HepG2 (cell line): ENCODE results near the gene PCBD1. TPM values are rescaled to one million over a fixed set of nuclear protein-coding genes. Genes with fewer than 3 reads are reported as not detected.

Experiments used
- CTCF ChIP-seq: sonication (generic); formaldehyde crosslinking; IDR thresholded peaks from 2 replicates; pipeline ENCODE4 v1.5.0; 2020; ENCODE audit warnings: mild to moderate bottlenecking, missing genetic modification reagents, moderate library complexity
- SP140L ChIP-seq: sonication (generic); formaldehyde crosslinking; IDR thresholded peaks from 2 replicates; pipeline ENCODE4 v1.4.0; 2020; ENCODE audit warnings: missing genetic modification reagents, borderline replicate concordance
- THAP9 ChIP-seq: sonication (generic); formaldehyde crosslinking; IDR thresholded peaks from 2 replicates; pipeline ENCODE4; 2020; ENCODE audit warnings: missing genetic modification reagents, mild to moderate bottlenecking, borderline replicate concordance
- ZBTB40 ChIP-seq, 2 experiments: fragments of 450-650 bp in 1 of 2; sonication (generic) in 1 of 2; formaldehyde crosslinking in 1 of 2; IDR thresholded peaks; 2 replicates each; pipeline versions ENCODE4 v1.6.1 to v1.8.0; 2016 to 2022; ENCODE audit warnings: antibody characterized with exemption in 1 of 2, mild to moderate bottlenecking in 1 of 2, missing genetic modification reagents in 1 of 2
- ZBTB44 ChIP-seq: sonication (generic); formaldehyde crosslinking; IDR thresholded peaks from 2 replicates; pipeline ENCODE4 v1.4.0; 2020; ENCODE audit warnings: missing genetic modification reagents
- ZNF550 ChIP-seq: sonication (generic); formaldehyde crosslinking; IDR thresholded peaks from 2 replicates; pipeline ENCODE4 v1.4.0; 2020; ENCODE audit warnings: mild to moderate bottlenecking, missing genetic modification reagents, borderline replicate concordance
- polyA plus RNA-seq, 8 experiments: library from polyadenylated mRNA; depleted of rRNA in 3 of 8; stranded (reverse) in 7 of 8; unstranded in 1 of 8; fragments of >200 nt; fragmentation: Illumina TruSeq in 4 of 8; extraction: Trizol in 4 of 8; gene quantifications; 2 replicates each; pipeline versions ENCODE4 v1.2.1 to v1.2.3, GENCODE V29; 2011 to 2016; ENCODE audit warnings: low read depth in 4 of 8, missing spikeins in 1 of 8, mixed read lengths in 1 of 8; ENCODE audit not compliant: insufficient read depth in 1 of 8
- total RNA-seq, 5 experiments: library from RNA; depleted of rRNA; stranded (reverse); fragments of >200 nt; fragmentation: Illumina TruSeq; extraction: Trizol; gene quantifications; 2 replicates each; pipeline ENCODE4 v1.2.3, GENCODE V29; 2016; ENCODE audit warnings: low read depth in 1 of 5
- TF ChIP-seq, protein P1 (sequence below): sonication (generic); formaldehyde crosslinking; IDR thresholded peaks from 2 replicates; pipeline ENCODE4 v1.8.0; 2022; ENCODE audit warnings: mild to moderate bottlenecking, missing genetic modification reagents; ENCODE audit not compliant: insufficient replicate concordance

PCBD1 gene
- total and polyA plus RNA-seq, 2 of the 13 experiments (the other 11 are each of a cell fraction or from before 2014, with no cell fraction given), result 95.3 to 168 TPM

GRCh38 chr10:70880077-70880534 is 8.3 kb downstream of the PCBD1 start (continued):
- TF ChIP-seq THAP9 (CRISPR knock-in tag) (no peak), ZBTB40 (IDR thresholded peaks at IDR 0.05) (no peak), ZBTB40 (CRISPR knock-in tag; IDR thresholded peaks at IDR 0.05) (no peak), ZNF550 (CRISPR knock-in tag) (no peak), CTCF (CRISPR knock-in tag) (peak; percentile 92), SP140L (CRISPR knock-in tag) (no peak), ZBTB44 (CRISPR knock-in tag) (no peak)
- TF ChIP-seq, protein P1, sequence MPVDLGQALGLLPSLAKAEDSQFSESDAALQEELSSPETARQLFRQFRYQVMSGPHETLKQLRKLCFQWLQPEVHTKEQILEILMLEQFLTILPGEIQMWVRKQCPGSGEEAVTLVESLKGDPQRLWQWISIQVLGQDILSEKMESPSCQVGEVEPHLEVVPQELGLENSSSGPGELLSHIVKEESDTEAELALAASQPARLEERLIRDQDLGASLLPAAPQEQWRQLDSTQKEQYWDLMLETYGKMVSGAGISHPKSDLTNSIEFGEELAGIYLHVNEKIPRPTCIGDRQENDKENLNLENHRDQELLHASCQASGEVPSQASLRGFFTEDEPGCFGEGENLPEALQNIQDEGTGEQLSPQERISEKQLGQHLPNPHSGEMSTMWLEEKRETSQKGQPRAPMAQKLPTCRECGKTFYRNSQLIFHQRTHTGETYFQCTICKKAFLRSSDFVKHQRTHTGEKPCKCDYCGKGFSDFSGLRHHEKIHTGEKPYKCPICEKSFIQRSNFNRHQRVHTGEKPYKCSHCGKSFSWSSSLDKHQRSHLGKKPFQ (CRISPR knock-in tag), result no peak
